C4-2B (cell line): ENCODE data around the gene C1QTNF6.

Source experiments
- CTCF ChIP-seq: fragments of 450-650 bp; conservative IDR thresholded peaks from 2 replicates; pipeline ENCODE4 v1.5.1; 2017; ENCODE audit warnings: mild to moderate bottlenecking
- ZFX ChIP-seq: fragments of 450-650 bp; IDR thresholded peaks from 2 replicates; pipeline ENCODE4 v1.6.1; 2017

GRCh38 chr22:37148742-37149665, 39.0 kb downstream of the C1QTNF6 start:
- no peak for TF ChIP-seq CTCF
- TF ChIP-seq ZFX, result no peak
